Measurements from ENCODE around the gene MRPS2. TPM values are rescaled to one million over a fixed set of nuclear protein-coding genes. Genes with fewer than 3 reads are reported as not detected.
A peak's percentile ranks its signal among the peaks of the same experiment; 100 is the strongest.

The MRPS2 gene
- total and polyA plus RNA-seq, 9 of the 15 experiments (the other 6 are each of a cell fraction or from before 2014, with no cell fraction given): 8.0 to 167 (median 81.3) TPM

DNA sequence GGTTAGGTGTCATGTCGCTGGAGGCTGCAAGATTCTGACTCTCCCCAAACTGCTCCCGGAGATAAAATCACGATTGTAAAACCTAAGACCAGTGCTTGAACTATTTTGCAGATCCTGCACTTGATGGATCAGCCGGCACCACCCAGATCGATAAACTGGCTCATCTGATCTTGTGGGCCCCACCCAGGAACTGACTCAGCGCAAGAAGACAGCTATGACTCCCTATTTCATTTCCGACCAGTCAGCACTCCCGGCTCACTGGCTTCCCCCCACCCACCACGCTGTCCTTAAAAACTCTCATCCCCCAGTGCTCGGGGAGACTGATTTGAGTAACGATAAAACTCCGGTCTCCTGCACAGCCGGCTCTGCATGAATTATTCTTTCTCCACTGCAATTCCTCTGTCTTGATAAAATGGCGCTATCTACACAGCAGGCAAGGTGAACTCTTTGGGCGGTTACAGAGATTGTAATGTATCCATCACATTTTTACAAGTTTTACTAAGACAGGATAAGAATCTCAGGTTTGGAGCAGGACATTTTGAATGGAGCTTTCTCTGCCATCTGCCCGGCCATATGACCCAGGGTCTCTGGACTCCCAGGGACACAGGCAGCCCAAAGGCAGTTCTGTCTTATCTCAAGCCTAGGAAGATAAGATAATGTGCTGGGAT, 31.5 kb upstream of the MRPS2 start (continued):
- TF ChIP-seq, protein P1, sequence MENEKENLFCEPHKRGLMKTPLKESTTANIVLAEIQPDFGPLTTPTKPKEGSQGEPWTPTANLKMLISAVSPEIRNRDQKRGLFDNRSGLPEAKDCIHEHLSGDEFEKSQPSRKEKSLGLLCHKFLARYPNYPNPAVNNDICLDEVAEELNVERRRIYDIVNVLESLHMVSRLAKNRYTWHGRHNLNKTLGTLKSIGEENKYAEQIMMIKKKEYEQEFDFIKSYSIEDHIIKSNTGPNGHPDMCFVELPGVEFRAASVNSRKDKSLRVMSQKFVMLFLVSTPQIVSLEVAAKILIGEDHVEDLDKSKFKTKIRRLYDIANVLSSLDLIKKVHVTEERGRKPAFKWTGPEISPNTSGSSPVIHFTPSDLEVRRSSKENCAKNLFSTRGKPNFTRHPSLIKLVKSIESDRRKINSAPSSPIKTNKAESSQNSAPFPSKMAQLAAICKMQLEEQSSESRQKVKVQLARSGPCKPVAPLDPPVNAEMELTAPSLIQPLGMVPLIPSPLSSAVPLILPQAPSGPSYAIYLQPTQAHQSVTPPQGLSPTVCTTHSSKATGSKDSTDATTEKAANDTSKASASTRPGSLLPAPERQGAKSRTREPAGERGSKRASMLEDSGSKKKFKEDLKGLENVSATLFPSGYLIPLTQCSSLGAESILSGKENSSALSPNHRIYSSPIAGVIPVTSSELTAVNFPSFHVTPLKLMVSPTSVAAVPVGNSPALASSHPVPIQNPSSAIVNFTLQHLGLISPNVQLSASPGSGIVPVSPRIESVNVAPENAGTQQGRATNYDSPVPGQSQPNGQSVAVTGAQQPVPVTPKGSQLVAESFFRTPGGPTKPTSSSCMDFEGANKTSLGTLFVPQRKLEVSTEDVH (IDR thresholded peaks at IDR 0.05; ENCODE audit: low read depth, partially characterized antibody): peak; percentile 16
- TF ChIP-seq CHD1 (IDR thresholded peaks at IDR 0.05; ENCODE audit: low read length) (no peak), POLR2B (IDR thresholded peaks at IDR 0.05; ENCODE audit: low read depth, partially characterized antibody) (no peak), MECOM (CRISPR knock-in tag; IDR thresholded peaks at IDR 0.05) (no peak), ZFPM2 (CRISPR knock-in tag; IDR thresholded peaks at IDR 0.05) (no peak), PBX2 (CRISPR knock-in tag; IDR thresholded peaks at IDR 0.05; ENCODE audit: low read depth) (no peak), PBX2 (tag; conservative IDR thresholded peaks at IDR 0.05; ENCODE audit: low read depth) (peak; percentile 64; the same call in 1 of the 2 replicates), ZNF830 (CRISPR knock-in tag; IDR thresholded peaks at IDR 0.05) (no peak), RBFOX2 (IDR thresholded peaks at IDR 0.05; ENCODE audit: low read depth, low read length) (peak; percentile 44), PTRF (tag; IDR thresholded peaks at IDR 0.05) (no peak), SMARCB1 (IDR thresholded peaks at IDR 0.05; ENCODE audit: insufficient read length, low read depth) (no peak), MNT (conservative IDR thresholded peaks at IDR 0.05) (peak in 1 of 2 experiments; percentile 46; a peak in 2 of 4 replicates), ZFP30 (CRISPR knock-in tag; IDR thresholded peaks at IDR 0.05; ENCODE audit: borderline replicate concordance) (no peak), ZNF121 (CRISPR knock-in tag; conservative IDR thresholded peaks at IDR 0.05) (no peak), ZNF589 (CRISPR knock-in tag; IDR thresholded peaks at IDR 0.05; ENCODE audit: low read depth) (no peak)
- TF ChIP-seq, protein P2, sequence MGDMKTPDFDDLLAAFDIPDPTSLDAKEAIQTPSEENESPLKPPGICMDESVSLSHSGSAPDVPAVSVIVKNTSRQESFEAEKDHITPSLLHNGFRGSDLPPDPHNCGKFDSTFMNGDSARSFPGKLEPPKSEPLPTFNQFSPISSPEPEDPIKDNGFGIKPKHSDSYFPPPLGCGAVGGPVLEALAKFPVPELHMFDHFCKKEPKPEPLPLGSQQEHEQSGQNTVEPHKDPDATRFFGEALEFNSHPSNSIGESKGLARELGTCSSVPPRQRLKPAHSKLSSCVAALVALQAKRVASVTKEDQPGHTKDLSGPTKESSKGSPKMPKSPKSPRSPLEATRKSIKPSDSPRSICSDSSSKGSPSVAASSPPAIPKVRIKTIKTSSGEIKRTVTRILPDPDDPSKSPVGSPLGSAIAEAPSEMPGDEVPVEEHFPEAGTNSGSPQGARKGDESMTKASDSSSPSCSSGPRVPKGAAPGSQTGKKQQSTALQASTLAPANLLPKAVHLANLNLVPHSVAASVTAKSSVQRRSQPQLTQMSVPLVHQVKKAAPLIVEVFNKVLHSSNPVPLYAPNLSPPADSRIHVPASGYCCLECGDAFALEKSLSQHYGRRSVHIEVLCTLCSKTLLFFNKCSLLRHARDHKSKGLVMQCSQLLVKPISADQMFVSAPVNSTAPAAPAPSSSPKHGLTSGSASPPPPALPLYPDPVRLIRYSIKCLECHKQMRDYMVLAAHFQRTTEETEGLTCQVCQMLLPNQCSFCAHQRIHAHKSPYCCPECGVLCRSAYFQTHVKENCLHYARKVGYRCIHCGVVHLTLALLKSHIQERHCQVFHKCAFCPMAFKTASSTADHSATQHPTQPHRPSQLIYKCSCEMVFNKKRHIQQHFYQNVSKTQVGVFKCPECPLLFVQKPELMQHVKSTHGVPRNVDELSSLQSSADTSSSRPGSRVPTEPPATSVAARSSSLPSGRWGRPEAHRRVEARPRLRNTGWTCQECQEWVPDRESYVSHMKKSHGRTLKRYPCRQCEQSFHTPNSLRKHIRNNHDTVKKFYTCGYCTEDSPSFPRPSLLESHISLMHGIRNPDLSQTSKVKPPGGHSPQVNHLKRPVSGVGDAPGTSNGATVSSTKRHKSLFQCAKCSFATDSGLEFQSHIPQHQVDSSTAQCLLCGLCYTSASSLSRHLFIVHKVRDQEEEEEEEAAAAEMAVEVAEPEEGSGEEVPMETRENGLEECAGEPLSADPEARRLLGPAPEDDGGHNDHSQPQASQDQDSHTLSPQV (IDR thresholded peaks at IDR 0.05): 0 out of 2 replicates have a peak, but pooled peaks have one; percentile 42
